ENCODE results near the gene TCF7L1.
"Not testable (repeated sequence)": the region's sequence is repeated elsewhere in the genome, so short reads cannot be mapped to it uniquely, and the experiment has no call there.

The TCF7L1 gene

GRCh38 chr2:85340034-85340892 lies 207.1 kb downstream of the TCF7L1 start:
- no peak for TF ChIP-seq CTCF (IDR thresholded peaks at IDR 0.05; ENCODE audit: low read depth, low read length)

GRCh38 chr2:85341269-85342029 lies 208.3 kb downstream of the TCF7L1 start:
- DNase-seq (ENCODE audit: extremely low read depth, low read depth), result no peak
- no peak for TF ChIP-seq CTCF (IDR thresholded peaks at IDR 0.05; ENCODE audit: low read depth, low read length)

More at GRCh38 chr2:85340034-85340892, 207.1 kb downstream of the TCF7L1 start:
- no peak for DNase-seq (ENCODE audit: extremely low read depth, low read depth)

- no peak for DNase-seq (ENCODE audit: extremely low read depth, low read depth)
- TF ChIP-seq CTCF (IDR thresholded peaks at IDR 0.05; ENCODE audit: low read depth, low read length), result no peak
Measured at GRCh38 chr2:85342156-85342555, 209.0 kb downstream of the TCF7L1 start.

- DNase-seq (ENCODE audit: extremely low read depth, low read depth), result not testable (repeated sequence)
Measured at GRCh38 chr2:85343207-85343895, 210.2 kb downstream of the TCF7L1 start.

GRCh38 chr2:85344356-85344954 lies 211.3 kb downstream of the TCF7L1 start:
- no peak for DNase-seq (ENCODE audit: extremely low read depth, low read depth)
- TF ChIP-seq CTCF (IDR thresholded peaks at IDR 0.05; ENCODE audit: low read depth, low read length), result no peak

- DNase-seq (ENCODE audit: extremely low read depth, low read depth), result no peak
Measured at GRCh38 chr2:85347599-85347998, 214.4 kb downstream of the TCF7L1 start.

More at GRCh38 chr2:85347599-85347998, 214.4 kb downstream of the TCF7L1 start:
- no peak for TF ChIP-seq CTCF (IDR thresholded peaks at IDR 0.05; ENCODE audit: low read depth, low read length)
